ENCODE measurements around the gene ATRIP.
A peak's percentile ranks its signal among the peaks of the same experiment; 100 is the strongest.

Gene ATRIP

GRCh38 chr3:48406443-48407431 lies 39.8 kb upstream of the ATRIP start:
- FAIRE-seq (no peak), DNase-seq (ENCODE audit: insufficient read length, low spot score) (peak; percentile 11)
- TF ChIP-seq CTCF (IDR thresholded peaks at IDR 0.05; ENCODE audit: insufficient read depth, missing control alignments): no peak

- DNase-seq (ENCODE audit: insufficient read length, low spot score): peak; percentile 10
- TF ChIP-seq CTCF (IDR thresholded peaks at IDR 0.05; ENCODE audit: insufficient read depth, missing control alignments): no peak
- FAIRE-seq: no peak
Measured at GRCh38 chr3:48407542-48408099, 38.9 kb upstream of the ATRIP start.

- TF ChIP-seq CTCF (IDR thresholded peaks at IDR 0.05; ENCODE audit: insufficient read depth, missing control alignments): no peak
- FAIRE-seq: no peak
- peak; percentile 12 for DNase-seq (ENCODE audit: insufficient read length, low spot score)
Measured at GRCh38 chr3:48408823-48409281, 37.7 kb upstream of the ATRIP start.

- DNase-seq (ENCODE audit: insufficient read length, low spot score): no peak
- no peak for TF ChIP-seq CTCF (IDR thresholded peaks at IDR 0.05; ENCODE audit: insufficient read depth, missing control alignments)
- no peak for FAIRE-seq
Measured at GRCh38 chr3:48409291-48410201, 37.0 kb upstream of the ATRIP start.

- no peak for DNase-seq (ENCODE audit: insufficient read length, low spot score)
- no peak for TF ChIP-seq CTCF (IDR thresholded peaks at IDR 0.05; ENCODE audit: insufficient read depth, missing control alignments)
- no peak for FAIRE-seq
Measured at GRCh38 chr3:48410205-48411040, 36.1 kb upstream of the ATRIP start.

- FAIRE-seq: no peak
- no peak for DNase-seq (ENCODE audit: insufficient read length, low spot score)
- TF ChIP-seq CTCF (IDR thresholded peaks at IDR 0.05; ENCODE audit: insufficient read depth, missing control alignments): no peak
Measured at GRCh38 chr3:48411041-48411588, 35.4 kb upstream of the ATRIP start.

Measured in D721Med (cell line).